HepG2 (cell line): ENCODE data around the gene SNRNP48. TPM values are rescaled to one million over a fixed set of nuclear protein-coding genes. Genes with fewer than 3 reads are reported as not detected.
A peak's percentile ranks its signal among the peaks of the same experiment; 100 is the strongest.

Experiments used
- AKNA ChIP-seq: sonication (generic); formaldehyde crosslinking; IDR thresholded peaks from 2 replicates; pipeline ENCODE4 v1.4.0; 2020; ENCODE audit warnings: missing genetic modification reagents, borderline replicate concordance
- ATF4 ChIP-seq, 2 experiments: fragments of 450-650 bp in 1 of 2; sonication (generic) in 1 of 2; formaldehyde crosslinking; IDR thresholded peaks; 2 replicates each; pipeline versions ENCODE4 v1.5.0 to v1.8.0; 2020 to 2022; ENCODE audit warnings: mild to moderate bottlenecking in 1 of 2, missing genetic modification reagents in 1 of 2
- CCAR2 ChIP-seq: fragments of 200-400 bp; formaldehyde crosslinking; optimal IDR thresholded peaks from 2 replicates; pipeline ENCODE3; 2018; ENCODE audit warnings: low read depth, mild to moderate bottlenecking, low read length, moderate library complexity
- CERS6 ChIP-seq: sonication (generic); formaldehyde crosslinking; IDR thresholded peaks from 2 replicates; pipeline ENCODE4 v1.5.0; 2020; ENCODE audit warnings: missing genetic modification reagents
- DNMT3B ChIP-seq: conservative IDR thresholded peaks from 2 replicates; pipeline ENCODE4 v1.6.1; 2016; ENCODE audit warnings: missing biosample characterization, control low read depth
- ETV6 ChIP-seq: sonication (generic); formaldehyde crosslinking; conservative IDR thresholded peaks from 2 replicates; pipeline ENCODE4 v1.4.0; 2020; ENCODE audit warnings: missing genetic modification reagents
- GTF3A ChIP-seq: sonication (generic); formaldehyde crosslinking; conservative IDR thresholded peaks from 2 replicates; pipeline ENCODE4 v1.4.0; 2020; ENCODE audit warnings: mild to moderate bottlenecking, missing genetic modification reagents
- HHEX ChIP-seq: IDR thresholded peaks from 2 replicates; pipeline ENCODE4 v1.6.1; 2016; ENCODE audit warnings: control low read depth
- KAT2B ChIP-seq: fragments of 150-350 bp; IDR thresholded peaks from 2 replicates; pipeline ENCODE4 v1.6.1; 2014; ENCODE audit warnings: low read depth, low read length, borderline replicate concordance
- SIX4 ChIP-seq: sonication (generic); formaldehyde crosslinking; IDR thresholded peaks from 2 replicates; pipeline ENCODE4 v1.4.0; 2020; ENCODE audit warnings: missing genetic modification reagents
- SMARCC2 ChIP-seq: fragments of 450-650 bp; IDR thresholded peaks from 2 replicates; pipeline ENCODE4 v1.6.1; 2017; ENCODE audit warnings: antibody characterized with exemption, mild to moderate bottlenecking
- SNAI1 ChIP-seq: sonication (generic); formaldehyde crosslinking; IDR thresholded peaks from 2 replicates; pipeline ENCODE4 v1.5.0; 2020; ENCODE audit warnings: mild to moderate bottlenecking, missing genetic modification reagents, borderline replicate concordance
- TIGD3 ChIP-seq: sonication (generic); formaldehyde crosslinking; IDR thresholded peaks from 2 replicates; pipeline ENCODE4 v1.5.1; 2020; ENCODE audit warnings: mild to moderate bottlenecking, missing genetic modification reagents, borderline replicate concordance
- XRCC5 ChIP-seq: fragments of 200-400 bp; formaldehyde crosslinking; optimal IDR thresholded peaks from 2 replicates; pipeline ENCODE3; 2017; ENCODE audit warnings: mild to moderate bottlenecking, low read length
- ZBTB10 ChIP-seq: sonication (generic); formaldehyde crosslinking; IDR thresholded peaks from 2 replicates; pipeline ENCODE4 v1.4.0; 2020; ENCODE audit warnings: missing genetic modification reagents, borderline replicate concordance
- ZMAT5 ChIP-seq: sonication (generic); formaldehyde crosslinking; IDR thresholded peaks from 2 replicates; pipeline ENCODE4 v1.5.0; 2020; ENCODE audit warnings: mild to moderate bottlenecking, low read depth, missing genetic modification reagents, borderline replicate concordance
- ZNF83 ChIP-seq: sonication (generic); formaldehyde crosslinking; IDR thresholded peaks from 2 replicates; pipeline ENCODE4 v1.4.0; 2020; ENCODE audit warnings: missing genetic modification reagents, mild to moderate bottlenecking, borderline replicate concordance
- polyA plus RNA-seq, 8 experiments: library from polyadenylated mRNA; depleted of rRNA in 3 of 8; stranded (reverse) in 7 of 8; unstranded in 1 of 8; fragments of >200 nt; fragmentation: Illumina TruSeq in 4 of 8; extraction: Trizol in 4 of 8; gene quantifications; 2 replicates each; pipeline versions ENCODE4 v1.2.1 to v1.2.3, GENCODE V29; 2011 to 2016; ENCODE audit warnings: low read depth in 4 of 8, missing spikeins in 1 of 8, mixed read lengths in 1 of 8; ENCODE audit not compliant: insufficient read depth in 1 of 8
- total RNA-seq, 5 experiments: library from RNA; depleted of rRNA; stranded (reverse); fragments of >200 nt; fragmentation: Illumina TruSeq; extraction: Trizol; gene quantifications; 2 replicates each; pipeline ENCODE4 v1.2.3, GENCODE V29; 2016; ENCODE audit warnings: low read depth in 1 of 5

Gene SNRNP48
- total and polyA plus RNA-seq, 2 of the 13 experiments (the other 11 are each of a cell fraction or from before 2014, with no cell fraction given), result 17.5 to 47.5 TPM

- peak in 1 of 2 experiments; percentile 12; a peak in 1 of 4 replicates for TF ChIP-seq ATF4 (CRISPR knock-in tag; IDR thresholded peaks at IDR 0.05)
- no peak for TF ChIP-seq KAT2B
- no peak for TF ChIP-seq SNAI1 (CRISPR knock-in tag)
- TF ChIP-seq XRCC5, result no peak
- TF ChIP-seq ZMAT5 (CRISPR knock-in tag), result no peak
- peak; percentile 68; the same call in 1 of the 2 replicates for TF ChIP-seq SIX4 (CRISPR knock-in tag)
- TF ChIP-seq HHEX (CRISPR knock-in tag), result no peak
- TF ChIP-seq SMARCC2, result no peak
- no peak for TF ChIP-seq ETV6 (CRISPR knock-in tag)
- TF ChIP-seq ZNF83, result no peak
- no peak for TF ChIP-seq TIGD3 (CRISPR knock-in tag)
- peak; percentile 71; the same call in 1 of the 2 replicates for TF ChIP-seq AKNA (CRISPR knock-in tag)
- TF ChIP-seq ZBTB10 (CRISPR knock-in tag), result 0 out of 2 replicates have a peak, but pooled peaks have one; percentile 38
- no peak for TF ChIP-seq GTF3A (CRISPR knock-in tag)
- TF ChIP-seq DNMT3B (CRISPR knock-in tag), result no peak
- TF ChIP-seq CERS6 (CRISPR knock-in tag), result no peak
- no peak for TF ChIP-seq CCAR2
These were observed 46.9 kb upstream of the SNRNP48 start (continued) for GRCh38 chr6:7542874-7543624.
